Measurements from ENCODE around the gene ZNF592. TPM values are rescaled to one million over a fixed set of nuclear protein-coding genes. Genes with fewer than 3 reads are reported as not detected.

ZNF592 gene
- total RNA-seq, 1 donor from 2014 or later = 36.1 TPM

DNA sequence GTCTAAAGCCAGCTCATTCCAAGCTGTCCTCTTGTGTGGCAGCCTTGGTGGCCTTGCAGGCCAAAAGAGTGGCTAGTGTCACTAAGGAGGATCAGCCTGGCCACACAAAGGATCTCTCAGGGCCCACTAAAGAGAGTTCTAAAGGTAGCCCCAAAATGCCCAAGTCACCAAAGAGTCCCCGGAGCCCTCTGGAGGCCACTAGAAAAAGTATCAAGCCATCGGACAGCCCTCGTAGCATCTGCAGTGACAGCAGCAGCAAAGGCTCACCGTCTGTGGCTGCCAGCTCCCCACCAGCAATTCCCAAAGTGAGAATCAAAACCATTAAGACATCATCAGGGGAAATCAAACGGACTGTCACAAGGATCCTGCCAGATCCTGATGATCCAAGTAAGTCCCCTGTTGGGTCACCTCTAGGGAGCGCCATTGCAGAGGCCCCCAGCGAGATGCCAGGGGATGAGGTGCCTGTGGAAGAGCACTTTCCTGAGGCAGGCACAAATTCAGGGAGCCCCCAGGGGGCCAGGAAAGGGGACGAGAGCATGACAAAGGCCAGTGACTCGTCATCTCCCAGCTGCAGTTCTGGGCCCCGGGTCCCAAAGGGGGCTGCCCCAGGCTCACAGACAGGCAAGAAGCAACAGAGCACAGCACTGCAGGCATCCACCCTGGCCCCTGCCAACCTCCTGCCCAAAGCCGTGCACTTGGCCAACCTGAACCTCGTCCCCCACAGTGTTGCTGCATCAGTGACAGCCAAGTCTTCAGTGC, 35.3 kb downstream of the ZNF592 start:
- peaks cover 36 to 44% of the 10 kb centered on the region in 2 donors for H3K36me3 ChIP-seq
- no peaks in the 10 kb centered on the region for H3K27me3 ChIP-seq
- peaks cover 4 to 26% of the 10 kb centered on the region in 2 donors for H3K4me1 ChIP-seq
- H3K9me3 ChIP-seq = no peaks in the 10 kb centered on the region
- TF ChIP-seq, protein P1, sequence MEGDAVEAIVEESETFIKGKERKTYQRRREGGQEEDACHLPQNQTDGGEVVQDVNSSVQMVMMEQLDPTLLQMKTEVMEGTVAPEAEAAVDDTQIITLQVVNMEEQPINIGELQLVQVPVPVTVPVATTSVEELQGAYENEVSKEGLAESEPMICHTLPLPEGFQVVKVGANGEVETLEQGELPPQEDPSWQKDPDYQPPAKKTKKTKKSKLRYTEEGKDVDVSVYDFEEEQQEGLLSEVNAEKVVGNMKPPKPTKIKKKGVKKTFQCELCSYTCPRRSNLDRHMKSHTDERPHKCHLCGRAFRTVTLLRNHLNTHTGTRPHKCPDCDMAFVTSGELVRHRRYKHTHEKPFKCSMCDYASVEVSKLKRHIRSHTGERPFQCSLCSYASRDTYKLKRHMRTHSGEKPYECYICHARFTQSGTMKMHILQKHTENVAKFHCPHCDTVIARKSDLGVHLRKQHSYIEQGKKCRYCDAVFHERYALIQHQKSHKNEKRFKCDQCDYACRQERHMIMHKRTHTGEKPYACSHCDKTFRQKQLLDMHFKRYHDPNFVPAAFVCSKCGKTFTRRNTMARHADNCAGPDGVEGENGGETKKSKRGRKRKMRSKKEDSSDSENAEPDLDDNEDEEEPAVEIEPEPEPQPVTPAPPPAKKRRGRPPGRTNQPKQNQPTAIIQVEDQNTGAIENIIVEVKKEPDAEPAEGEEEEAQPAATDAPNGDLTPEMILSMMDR (IDR thresholded peaks at IDR 0.05) = no peak
- no peak for DNase-seq (ENCODE audit: low spot score in 2 of 2)
- H3K4me3 ChIP-seq = no peak overlapping the region
- no peak overlapping the region for H3K27ac ChIP-seq
- intact Hi-C loops (cut with DNase I) = no loop called here

DNA sequence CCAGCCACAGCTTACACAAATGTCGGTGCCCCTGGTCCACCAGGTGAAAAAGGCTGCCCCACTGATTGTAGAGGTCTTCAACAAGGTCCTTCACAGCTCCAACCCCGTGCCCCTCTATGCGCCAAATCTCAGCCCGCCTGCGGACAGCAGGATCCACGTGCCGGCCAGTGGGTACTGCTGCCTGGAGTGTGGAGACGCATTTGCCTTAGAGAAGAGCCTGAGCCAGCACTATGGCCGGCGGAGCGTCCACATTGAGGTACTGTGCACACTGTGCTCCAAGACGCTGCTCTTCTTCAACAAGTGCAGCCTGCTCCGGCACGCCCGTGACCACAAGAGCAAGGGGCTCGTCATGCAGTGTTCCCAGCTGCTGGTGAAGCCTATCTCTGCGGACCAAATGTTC, 35.9 kb downstream of the ZNF592 start:
- TF ChIP-seq, protein P1 (IDR thresholded peaks at IDR 0.05) = no peak
- peaks cover 4 to 24% of the 10 kb centered on the region in 2 donors for H3K4me1 ChIP-seq
- no peaks in the 10 kb centered on the region for H3K9me3 ChIP-seq
- intact Hi-C loops (cut with DNase I) = no loop called here
- no peak overlapping the region for H3K4me3 ChIP-seq
- peaks cover 36 to 44% of the 10 kb centered on the region in 2 donors for H3K36me3 ChIP-seq
- H3K27ac ChIP-seq = no peak overlapping the region
- no peaks in the 10 kb centered on the region for H3K27me3 ChIP-seq
- DNase-seq (ENCODE audit: low spot score in 2 of 2) = no peak

DNA sequence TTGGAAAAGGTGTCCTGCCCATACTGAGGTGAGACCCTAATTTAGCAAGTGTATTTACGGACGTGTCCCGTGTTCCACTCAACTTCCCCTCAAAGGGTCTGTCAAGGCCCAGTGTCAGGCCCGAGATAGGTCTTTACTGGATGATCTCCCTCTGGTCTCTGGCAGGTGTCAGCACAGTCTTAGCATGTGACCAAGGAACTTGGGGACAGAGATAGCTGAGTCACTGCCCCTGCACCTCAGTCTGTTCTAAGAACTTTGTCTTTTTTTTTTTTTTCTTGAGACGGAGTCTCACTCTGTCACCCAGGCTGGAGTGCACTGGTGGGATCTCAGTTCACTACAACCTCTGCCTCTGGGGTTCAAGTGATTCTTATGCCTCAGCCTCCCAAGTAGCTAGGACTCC, 36.7 kb downstream of the ZNF592 start:
- TF ChIP-seq, protein P1 (IDR thresholded peaks at IDR 0.05) = no peak
- no peak for DNase-seq (ENCODE audit: low spot score in 2 of 2)
- H3K27me3 ChIP-seq = no peaks in the 10 kb centered on the region
- intact Hi-C loops (cut with DNase I) = no loop called here
- H3K4me1 ChIP-seq = peaks cover 4 to 22% of the 10 kb centered on the region in 2 donors
- H3K9me3 ChIP-seq = no peaks in the 10 kb centered on the region
- no peak overlapping the region for H3K4me3 ChIP-seq
- H3K36me3 ChIP-seq = peaks cover 36 to 44% of the 10 kb centered on the region in 2 donors
- no peak overlapping the region for H3K27ac ChIP-seq

DNA sequence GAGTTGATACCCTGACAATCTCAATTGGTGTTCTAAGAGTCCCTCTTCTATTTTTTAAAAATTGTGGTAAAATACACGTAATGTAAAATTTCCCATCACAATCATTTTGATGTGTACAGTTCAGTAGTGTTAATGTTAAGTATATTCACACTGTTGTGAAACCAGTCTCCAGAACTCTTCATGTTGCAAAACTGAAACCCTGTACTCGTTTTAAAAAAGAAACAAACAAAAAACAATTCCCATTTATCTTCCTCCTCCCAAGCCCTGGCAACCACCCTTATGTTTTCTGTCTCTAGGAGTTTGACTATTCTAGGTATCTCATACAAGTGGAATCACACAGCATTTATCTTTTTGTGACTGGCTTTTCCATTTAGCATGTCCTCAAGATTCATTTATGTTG, 40.1 kb downstream of the ZNF592 start:
- intact Hi-C loops (cut with DNase I) = no loop called here
- TF ChIP-seq, protein P1 (IDR thresholded peaks at IDR 0.05) = no peak
- no peaks in the 10 kb centered on the region for H3K27me3 ChIP-seq

DNA sequence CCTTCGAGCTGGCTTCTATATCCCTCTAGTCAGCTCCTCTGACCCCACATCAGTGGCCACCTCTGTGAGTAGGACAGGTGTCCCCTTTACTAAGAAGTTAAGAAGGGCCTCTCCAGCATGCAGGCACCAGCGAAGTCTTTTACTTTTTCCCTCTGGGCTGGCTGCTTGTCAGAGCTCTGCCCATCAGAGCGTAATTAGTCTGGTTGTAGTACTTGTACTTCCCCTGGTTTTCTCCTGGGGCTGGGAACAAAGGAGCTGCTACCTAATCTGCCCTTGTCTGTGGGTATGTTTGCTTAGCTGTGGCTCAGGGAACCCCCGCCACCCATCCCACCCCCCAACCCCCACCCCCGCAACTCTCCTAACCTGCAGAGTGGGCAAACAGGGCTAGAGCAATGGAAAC, 41.4 kb downstream of the ZNF592 start:
- intact Hi-C loops (cut with DNase I) = no loop called here
- no peak overlapping the region for H3K27ac ChIP-seq
- H3K4me1 ChIP-seq = peaks cover 4 to 22% of the 10 kb centered on the region in 2 donors
- DNase-seq (ENCODE audit: low spot score in 2 of 2) = no peak
- H3K4me3 ChIP-seq = no peak overlapping the region
- TF ChIP-seq, protein P1 (IDR thresholded peaks at IDR 0.05) = no peak
- no peaks in the 10 kb centered on the region for H3K9me3 ChIP-seq
- peaks cover 16 to 54% of the 10 kb centered on the region in 2 donors for H3K36me3 ChIP-seq
- no peaks in the 10 kb centered on the region for H3K27me3 ChIP-seq

More for the DNA sequence above, 40.1 kb downstream of the ZNF592 start:
- Histone ChIP-seq H3K27ac (no peak overlapping the region), H3K36me3 (peaks cover 23 to 57% of the 10 kb centered on the region in 2 donors), H3K4me3 (no peak overlapping the region), H3K9me3 (no peaks in the 10 kb centered on the region), H3K4me1 (peaks cover 4 to 22% of the 10 kb centered on the region in 2 donors)
- DNase-seq (ENCODE audit: low spot score in 2 of 2) = no peak
